Prostate gland (tissue), 2 donors: ENCODE measurements around the gene FMO2. TPM values are rescaled to one million over a fixed set of nuclear protein-coding genes. Genes with fewer than 3 reads are reported as not detected.

Experiments used
- DNase-seq: peaks from one replicate; pipeline ENCODE4 v3.0.0-alpha.2; 2019; ENCODE audit warnings: low spot score
- H3K27ac ChIP-seq, 2 donors: fragments of 200-600 bp; sonication (generic); 2 replicates each; pipeline ENCODE4 v1.5.1; 2017 to 2019
- H3K27me3 ChIP-seq: fragments of 200-600 bp; sonication (generic); replicated peaks from 2 replicates; pipeline ENCODE4 v1.5.1; 2019; ENCODE audit not compliant: insufficient read depth
- H3K36me3 ChIP-seq, 2 donors: fragments of 200-600 bp; sonication (generic); 1 replicate in 1 of 2; 2 replicates in 1 of 2; pipeline versions ENCODE4 v1.5.1 to v1.8.1; 2017 to 2019
- H3K4me1 ChIP-seq: fragments of 200-600 bp; sonication (generic); replicated peaks from 2 replicates; pipeline ENCODE4 v1.5.1; 2019
- H3K4me3 ChIP-seq, 2 donors: fragments of 200-600 bp; sonication (generic); 2 replicates each; pipeline ENCODE4 v1.5.1; 2017 to 2019
- H3K9me3 ChIP-seq: fragments of 200-600 bp; sonication (generic); 2 replicates; pipeline ENCODE4 v1.5.1; 2017
- POLR2A ChIP-seq: fragments of 450-650 bp; IDR thresholded peaks from one replicate; pipeline ENCODE4 v1.6.1; 2016; ENCODE audit warnings: antibody characterized with exemption, mild to moderate bottlenecking
- POLR2AphosphoS5 ChIP-seq: sonication (generic); formaldehyde crosslinking; IDR thresholded peaks from one replicate; pipeline ENCODE4 v1.6.1; 2017; ENCODE audit warnings: antibody characterized with exemption
- WGBS: methylation state at CpG from one replicate; pipeline ENCODE4 v1.1.5; 2018; 5-methylcytosine and 5-hydroxymethylcytosine counted together
- intact Hi-C: fragments of 100-400 bp; cut with DNase I; formaldehyde crosslinking; loops from one replicate; pipeline ENCODE4 v1.14.2; 2022
- total RNA-seq, 2 donors: library from RNA; depleted of rRNA; stranded (reverse); fragments of >200 nt; gene quantifications; one replicate each; pipeline ENCODE4 v1.1.0, GENCODE V29; 2016
- TF ChIP-seq, protein P1 (sequence below), 4 experiments: fragments of 200-600 bp in 2 of 4; fragments of 450-650 bp in 2 of 4; sonication (generic) in 2 of 4; IDR thresholded peaks; 1 replicate in 3 of 4; 2 replicates in 1 of 4; pipeline ENCODE4 v1.5.1; 2016 to 2019; ENCODE audit warnings: antibody characterized with exemption in 4 of 4, mild to moderate bottlenecking in 2 of 4, moderate library complexity in 2 of 4

Gene FMO2
- total RNA-seq, 2 donors from 2014 or later: 6.5 to 10.6 TPM

DNA sequence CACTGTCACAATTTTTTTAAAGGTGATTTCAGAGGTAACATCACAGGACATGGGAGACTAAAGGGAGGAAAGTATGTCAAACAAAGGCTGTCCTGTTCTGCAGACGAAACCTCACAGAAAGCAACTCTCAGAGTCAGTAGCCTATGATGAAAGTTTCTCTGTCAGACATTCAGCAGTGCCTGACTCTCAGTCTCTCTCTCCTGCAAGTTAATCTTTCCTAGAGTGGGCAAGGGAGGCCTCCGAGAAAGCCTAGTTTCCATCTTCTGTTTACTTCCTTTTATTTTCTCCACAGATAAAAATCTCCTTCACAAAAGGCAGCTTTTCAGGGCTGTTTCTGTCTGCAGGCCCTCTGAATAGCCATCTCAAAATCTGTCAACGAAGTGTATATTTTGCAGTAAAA, 24.9 kb upstream of the FMO2 start:
- no peak overlapping the region for H3K27ac ChIP-seq

DNA sequence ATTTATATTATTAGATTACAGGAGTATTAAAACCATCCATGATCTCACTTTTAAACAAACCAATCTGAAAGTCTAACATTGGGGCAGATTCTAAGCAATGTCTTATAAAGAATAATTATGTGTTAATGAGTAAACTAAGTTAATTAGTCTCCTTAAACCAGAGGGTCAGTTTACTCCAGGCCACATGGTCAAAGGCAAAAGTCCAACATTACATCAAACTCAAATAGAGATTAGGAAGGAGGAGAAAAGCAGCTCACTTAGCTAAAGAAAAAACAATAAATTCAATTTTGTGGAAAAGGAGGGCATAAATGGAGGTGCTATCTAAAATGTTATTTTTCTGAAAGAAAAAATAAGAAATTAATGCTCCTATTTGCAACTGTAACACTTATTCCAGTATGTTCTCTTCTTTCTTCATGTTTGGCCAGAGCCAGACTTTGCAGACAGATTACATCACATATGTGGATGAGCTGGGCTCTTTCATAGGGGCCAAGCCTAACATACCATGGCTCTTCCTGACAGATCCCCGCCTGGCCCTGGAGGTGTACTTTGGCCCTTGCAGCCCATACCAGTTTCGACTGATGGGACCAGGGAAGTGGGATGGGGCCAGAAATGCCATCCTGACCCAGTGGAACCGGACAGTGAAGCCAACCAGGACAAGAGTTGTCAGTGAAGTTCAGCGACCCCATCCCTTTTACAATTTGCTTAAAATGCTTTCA, 24.3 kb upstream of the FMO2 start:
- no peaks in the 10 kb centered on the region for H3K36me3 ChIP-seq
- no peak overlapping the region for H3K4me3 ChIP-seq
- H3K4me1 ChIP-seq: no peaks in the 10 kb centered on the region
- H3K27ac ChIP-seq: no peak overlapping the region
- no peaks in the 10 kb centered on the region for H3K9me3 ChIP-seq
- TF ChIP-seq, protein P1, sequence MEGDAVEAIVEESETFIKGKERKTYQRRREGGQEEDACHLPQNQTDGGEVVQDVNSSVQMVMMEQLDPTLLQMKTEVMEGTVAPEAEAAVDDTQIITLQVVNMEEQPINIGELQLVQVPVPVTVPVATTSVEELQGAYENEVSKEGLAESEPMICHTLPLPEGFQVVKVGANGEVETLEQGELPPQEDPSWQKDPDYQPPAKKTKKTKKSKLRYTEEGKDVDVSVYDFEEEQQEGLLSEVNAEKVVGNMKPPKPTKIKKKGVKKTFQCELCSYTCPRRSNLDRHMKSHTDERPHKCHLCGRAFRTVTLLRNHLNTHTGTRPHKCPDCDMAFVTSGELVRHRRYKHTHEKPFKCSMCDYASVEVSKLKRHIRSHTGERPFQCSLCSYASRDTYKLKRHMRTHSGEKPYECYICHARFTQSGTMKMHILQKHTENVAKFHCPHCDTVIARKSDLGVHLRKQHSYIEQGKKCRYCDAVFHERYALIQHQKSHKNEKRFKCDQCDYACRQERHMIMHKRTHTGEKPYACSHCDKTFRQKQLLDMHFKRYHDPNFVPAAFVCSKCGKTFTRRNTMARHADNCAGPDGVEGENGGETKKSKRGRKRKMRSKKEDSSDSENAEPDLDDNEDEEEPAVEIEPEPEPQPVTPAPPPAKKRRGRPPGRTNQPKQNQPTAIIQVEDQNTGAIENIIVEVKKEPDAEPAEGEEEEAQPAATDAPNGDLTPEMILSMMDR (IDR thresholded peaks at IDR 0.05): no peak
- TF ChIP-seq POLR2AphosphoS5: no peak
- no peak for TF ChIP-seq POLR2A
- WGBS: 63% methylated on average over 4 of the region's 4 CpGs
- H3K27me3 ChIP-seq: no peaks in the 10 kb centered on the region
- DNase-seq: no peak
- intact Hi-C loops: no loop called here

More for the DNA sequence above, 24.9 kb upstream of the FMO2 start:
- intact Hi-C loops: no loop called here
- WGBS: 24% methylated on average over 3 of the region's 3 CpGs
- no peak for DNase-seq
- H3K4me3 ChIP-seq: no peak overlapping the region
- H3K27me3 ChIP-seq: no peaks in the 10 kb centered on the region
- H3K4me1 ChIP-seq: no peaks in the 10 kb centered on the region
- H3K9me3 ChIP-seq: no peaks in the 10 kb centered on the region
- no peaks in the 10 kb centered on the region for H3K36me3 ChIP-seq
- TF ChIP-seq, protein P1 (IDR thresholded peaks at IDR 0.05): no peak
- TF ChIP-seq POLR2AphosphoS5 (no peak), POLR2A (no peak)

DNA sequence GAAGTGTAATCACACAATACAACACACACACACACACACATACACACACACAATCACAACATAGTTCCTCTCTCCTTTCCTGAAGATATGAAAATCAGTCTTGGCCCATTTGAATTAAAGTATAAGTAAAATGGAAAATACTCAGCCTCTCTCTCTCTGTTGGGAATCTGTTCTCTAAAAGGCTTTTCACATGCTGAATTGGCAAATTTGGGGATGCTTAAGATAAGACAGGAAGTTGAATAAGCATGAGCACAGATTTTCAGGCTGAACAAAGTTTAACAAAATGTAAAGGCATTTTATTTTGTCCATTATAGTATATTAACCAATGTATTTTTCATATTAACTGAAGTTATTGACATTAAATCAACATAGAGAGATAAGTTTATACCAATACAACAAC, 23.7 kb upstream of the FMO2 start:
- H3K4me1 ChIP-seq: no peaks in the 10 kb centered on the region
- no peak overlapping the region for H3K4me3 ChIP-seq
- no peaks in the 10 kb centered on the region for H3K36me3 ChIP-seq
- TF ChIP-seq POLR2AphosphoS5 (no peak), POLR2A (no peak)
- TF ChIP-seq, protein P1 (IDR thresholded peaks at IDR 0.05): no peak
- H3K9me3 ChIP-seq: no peaks in the 10 kb centered on the region
- H3K27ac ChIP-seq: no peak overlapping the region
- no peak for DNase-seq
- intact Hi-C loops: no loop called here
- H3K27me3 ChIP-seq: no peaks in the 10 kb centered on the region

DNA sequence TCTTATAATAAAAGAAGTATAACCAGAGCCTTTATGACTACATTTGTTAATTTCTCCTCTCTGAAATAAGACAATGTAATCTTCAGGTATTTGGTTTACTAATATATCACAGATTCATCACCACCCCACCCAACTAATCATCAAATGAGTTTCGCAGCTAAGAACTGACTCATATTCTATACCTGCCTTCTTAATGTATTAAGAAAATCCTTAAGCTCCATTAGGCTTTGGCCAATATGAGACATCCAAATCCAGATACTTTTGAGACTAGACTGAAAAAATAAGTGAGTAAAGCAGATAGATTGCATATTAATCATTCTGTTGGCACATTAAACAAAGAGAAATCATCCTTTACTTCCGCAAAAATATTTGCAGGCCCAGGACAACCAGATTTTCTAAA, 18.7 kb upstream of the FMO2 start:
- Histone ChIP-seq H3K4me3 (no peak overlapping the region), H3K4me1 (no peaks in the 10 kb centered on the region), H3K36me3 (no peaks in the 10 kb centered on the region), H3K27me3 (no peaks in the 10 kb centered on the region), H3K9me3 (no peaks in the 10 kb centered on the region), H3K27ac (no peak overlapping the region)
- TF ChIP-seq, protein P1 (IDR thresholded peaks at IDR 0.05): no peak
- TF ChIP-seq POLR2A (no peak), POLR2AphosphoS5 (no peak)
- intact Hi-C loops: no loop called here
- 98% methylated on average over 2 of the region's 2 CpGs for WGBS
- DNase-seq: no peak

DNA sequence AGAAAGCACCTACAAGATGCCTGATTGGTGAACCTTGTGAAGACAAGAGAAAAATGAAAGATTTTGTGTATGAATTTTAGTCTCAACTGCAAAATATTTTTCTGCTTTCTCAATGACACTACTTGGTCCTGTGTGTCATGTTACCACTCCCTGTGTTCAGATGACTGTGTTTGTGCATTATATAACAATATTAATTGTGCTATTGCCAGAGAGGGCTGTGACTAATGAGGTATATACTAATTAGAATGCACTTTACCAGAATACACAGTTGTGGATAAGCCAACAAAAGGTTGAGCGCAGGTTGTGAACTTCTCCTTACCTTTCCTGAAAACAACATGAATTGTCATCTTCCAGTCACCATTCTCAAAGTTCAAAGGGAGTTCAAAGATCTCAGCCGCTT, 17.3 kb upstream of the FMO2 start:
- Histone ChIP-seq H3K4me3 (no peak overlapping the region), H3K4me1 (no peaks in the 10 kb centered on the region), H3K36me3 (no peaks in the 10 kb centered on the region), H3K9me3 (no peaks in the 10 kb centered on the region), H3K27me3 (no peaks in the 10 kb centered on the region), H3K27ac (no peak overlapping the region)
- 99% methylated on average over 2 of the region's 2 CpGs for WGBS
- DNase-seq: no peak
- TF ChIP-seq POLR2AphosphoS5 (no peak), POLR2A (no peak)
- TF ChIP-seq, protein P1 (IDR thresholded peaks at IDR 0.05): no peak
- intact Hi-C loops: no loop called here
